Neuronal stem cell (in vitro differentiated cells): ENCODE data around the gene CYP11A1.

Source experiments
- DNase-seq: peaks from one replicate; pipeline ENCODE4 v3.0.0-alpha.2; 2013; ENCODE audit warnings: low spot score
- H2AFZ ChIP-seq: one replicate; pipeline ENCODE4 v1.6.1; 2013; ENCODE audit warnings: mild to moderate bottlenecking, low read length, inconsistent platforms
- H2AK5ac ChIP-seq: 2 replicates; pipeline ENCODE4 v1.6.1; 2013; ENCODE audit warnings: low read depth, mild to moderate bottlenecking, inconsistent platforms, low read length, moderate library complexity, mixed read lengths
- H2BK120ac ChIP-seq: 2 replicates; pipeline ENCODE4 v1.6.1; 2013; ENCODE audit warnings: low read depth, mild to moderate bottlenecking, inconsistent platforms, low read length, moderate library complexity, mixed read lengths
- H2BK12ac ChIP-seq: one replicate; pipeline ENCODE4 v1.6.1; 2013; ENCODE audit warnings: low read length, inconsistent platforms
- H2BK15ac ChIP-seq: 2 replicates; pipeline ENCODE4 v1.6.1; 2013; ENCODE audit warnings: mild to moderate bottlenecking, low read length, inconsistent platforms, mixed read lengths
- H2BK5ac ChIP-seq: one replicate; pipeline ENCODE4 v1.6.1; 2013; ENCODE audit warnings: inconsistent platforms, mild to moderate bottlenecking, low read length, moderate library complexity
- H3K14ac ChIP-seq: one replicate; pipeline ENCODE4 v1.6.1; 2013; ENCODE audit warnings: low read length, inconsistent platforms
- H3K18ac ChIP-seq: 2 replicates; pipeline ENCODE4 v1.6.1; 2013; ENCODE audit warnings: low read length, inconsistent platforms
- H3K23ac ChIP-seq: 2 replicates; pipeline ENCODE4 v1.6.1; 2013; ENCODE audit warnings: low read depth, mild to moderate bottlenecking, mixed read lengths, low read length, inconsistent platforms; ENCODE audit not compliant: poor library complexity
- H3K27ac ChIP-seq: replicated peaks from 3 replicates; pipeline ENCODE4 v1.5.1; 2013; ENCODE audit warnings: low read length, inconsistent platforms
- H3K27me3 ChIP-seq, 3 experiments: 2 replicates each; pipeline ENCODE4 v1.6.1; 2013; ENCODE audit warnings: low read length in 3 of 3, mild to moderate bottlenecking in 2 of 3, inconsistent platforms in 1 of 3, low read depth in 1 of 3, mixed read lengths in 1 of 3, moderate library complexity in 1 of 3; ENCODE audit not compliant: control insufficient read depth in 3 of 3, insufficient read depth in 3 of 3
- H3K36me3 ChIP-seq, 2 donors: replicated peaks in 1 of 2; 2 replicates each; pipeline ENCODE4 v1.6.1; 2013; ENCODE audit warnings: low read length in 2 of 2; ENCODE audit not compliant: control insufficient read depth in 2 of 2, insufficient read depth in 2 of 2
- H3K4ac ChIP-seq: 2 replicates; pipeline ENCODE4 v1.6.1; 2013; ENCODE audit warnings: inconsistent platforms, mild to moderate bottlenecking, low read length, moderate library complexity
- H3K4me1 ChIP-seq, 2 donors: 1 replicate in 1 of 2; 2 replicates in 1 of 2; pipeline ENCODE4 v1.6.1; 2013; ENCODE audit warnings: low read length in 2 of 2, low read depth in 1 of 2; ENCODE audit not compliant: control insufficient read depth in 2 of 2, insufficient read depth in 1 of 2
- H3K4me2 ChIP-seq: one replicate; pipeline ENCODE4 v1.6.1; 2013; ENCODE audit warnings: mild to moderate bottlenecking, low read length, inconsistent platforms; ENCODE audit not compliant: insufficient read depth, poor library complexity, severe bottlenecking
- H3K4me3 ChIP-seq, 2 donors: 2 replicates each; pipeline ENCODE4 v1.5.1; 2013; ENCODE audit warnings: low read length in 2 of 2, mild to moderate bottlenecking in 2 of 2, inconsistent platforms in 1 of 2, moderate library complexity in 1 of 2
- H3K79me1 ChIP-seq: one replicate; pipeline ENCODE4 v1.6.1; 2013; ENCODE audit warnings: low read depth, mild to moderate bottlenecking, inconsistent platforms, low read length, moderate library complexity
- H3K9ac ChIP-seq: one replicate; pipeline ENCODE4 v1.6.1; 2013; ENCODE audit warnings: mild to moderate bottlenecking, low read depth, low read length, inconsistent platforms; ENCODE audit not compliant: poor library complexity
- H3K9me3 ChIP-seq, 2 donors: replicated peaks in 1 of 2; 2 replicates each; pipeline versions ENCODE3 to v1.6.1; 2013; ENCODE audit warnings: low read length in 2 of 2, mild to moderate bottlenecking in 2 of 2, inconsistent platforms in 1 of 2, low read depth in 1 of 2, mixed read lengths in 1 of 2, moderate library complexity in 1 of 2; ENCODE audit not compliant: control insufficient read depth in 2 of 2, insufficient read depth in 1 of 2
- H4K8ac ChIP-seq: one replicate; pipeline ENCODE4 v1.6.1; 2013; ENCODE audit warnings: low read depth, mild to moderate bottlenecking, inconsistent platforms, low read length, moderate library complexity
- H4K91ac ChIP-seq: one replicate; pipeline ENCODE4 v1.6.1; 2013; ENCODE audit warnings: low read length, low read depth, mild to moderate bottlenecking, inconsistent platforms; ENCODE audit not compliant: poor library complexity
- whole genome bisulfite sequencing, 2 donors: extraction: QIAGEN DNeasy Blood & Tissue Kit; methylation state at CpG; one replicate each; pipeline ENCODE4 v1.1.7; 2013; ENCODE audit warnings: missing lambda C conversion rate in 2 of 2, mixed read lengths in 1 of 2; ENCODE audit not compliant: insufficient read length in 2 of 2, insufficient replicate concordance in 1 of 2; ENCODE audit errors: extremely low coverage in 2 of 2; 5-methylcytosine and 5-hydroxymethylcytosine counted together

CYP11A1 gene

GRCh38 chr15:74312445-74313007 is 54.9 kb downstream of the CYP11A1 start:
- Histone ChIP-seq H2AFZ (no peak overlapping the region), H3K9ac (no peak overlapping the region), H3K18ac (peak overlapping the region; percentile 81), H3K4me3 (no peak overlapping the region), H3K9me3 (no peaks in the 10 kb centered on the region), H2BK15ac (peak overlapping the region; percentile 61), H3K4me1 (peaks cover 28 to 29% of the 10 kb centered on the region in 2 donors), H3K79me1 (no peaks in the 10 kb centered on the region), H2BK5ac (peak overlapping the region; percentile 15), H2BK120ac (no peak overlapping the region), H4K8ac (no peak overlapping the region), H3K4me2 (no peak overlapping the region), H2AK5ac (peak overlapping the region; percentile 68), H2BK12ac (peak overlapping the region; percentile 87), H3K27ac (no peak overlapping the region), H3K27me3 (peaks cover 0 to 4% (median 0%) of the 10 kb centered on the region in 3 experiments), H3K36me3 (no peaks in the 10 kb centered on the region), H3K23ac (peak overlapping the region; percentile 0), H3K14ac (no peak overlapping the region), H3K4ac (no peak overlapping the region), H4K91ac (no peak overlapping the region)
- DNase-seq: no peak
- WGBS, 2 donors: no CpG with 5 or more reads among the region's 9 CpGs

GRCh38 chr15:74311734-74312444 is 55.6 kb downstream of the CYP11A1 start:
- H3K36me3 ChIP-seq: no peaks in the 10 kb centered on the region
- no peak overlapping the region for H3K4ac ChIP-seq
- peak overlapping the region; percentile 61 for H2BK15ac ChIP-seq
- no peak overlapping the region for H2BK12ac ChIP-seq
- no peak overlapping the region for H2AK5ac ChIP-seq
- H3K4me2 ChIP-seq: no peak overlapping the region
- no peak overlapping the region for H3K4me3 ChIP-seq
- H3K9ac ChIP-seq: no peak overlapping the region
- H3K79me1 ChIP-seq: no peaks in the 10 kb centered on the region
- no peak overlapping the region for H4K91ac ChIP-seq
- H3K27me3 ChIP-seq: peaks cover 0 to 5% (median 0%) of the 10 kb centered on the region in 3 experiments
- peak overlapping the region; percentile 81 for H3K18ac ChIP-seq
- no peak for DNase-seq
- H2BK120ac ChIP-seq: no peak overlapping the region
- no peaks in the 10 kb centered on the region for H3K9me3 ChIP-seq
- no peak overlapping the region for H4K8ac ChIP-seq
- WGBS, 2 donors: no CpG with 5 or more reads among the region's 13 CpGs
- no peak overlapping the region for H3K14ac ChIP-seq
- H3K4me1 ChIP-seq: peaks cover 28 to 31% of the 10 kb centered on the region in 2 donors
- no peak overlapping the region for H2AFZ ChIP-seq
- H3K23ac ChIP-seq: peak overlapping the region; percentile 0
- H2BK5ac ChIP-seq: peak overlapping the region; percentile 15
- no peak overlapping the region for H3K27ac ChIP-seq

GRCh38 chr15:74307827-74308811 is 59.3 kb downstream of the CYP11A1 start:
- Histone ChIP-seq H3K18ac (peak overlapping the region; percentile 89), H2BK15ac (no peak overlapping the region), H2BK12ac (peak overlapping the region; percentile 7), H3K4me1 (peaks cover 38 to 54% of the 10 kb centered on the region in 2 donors), H2BK120ac (no peak overlapping the region), H3K27me3 (peaks cover 0 to 5% (median 0%) of the 10 kb centered on the region in 3 experiments), H3K9me3 (no peaks in the 10 kb centered on the region), H3K36me3 (no peaks in the 10 kb centered on the region), H4K91ac (no peak overlapping the region), H2AFZ (peak overlapping the region; percentile 48), H3K79me1 (no peaks in the 10 kb centered on the region), H3K4ac (no peak overlapping the region), H2BK5ac (no peak overlapping the region), H3K23ac (no peak overlapping the region), H2AK5ac (peak overlapping the region; percentile 44), H3K4me3 (no peak overlapping the region), H3K14ac (no peak overlapping the region), H4K8ac (no peak overlapping the region), H3K27ac (peak overlapping the region; percentile 43), H3K4me2 (peak overlapping the region; percentile 66), H3K9ac (peak overlapping the region; percentile 33)
- WGBS, 2 donors: no CpG with 5 or more reads among the region's 19 CpGs
- no peak for DNase-seq
